Measurements from ENCODE around the gene UQCRC1.
"Not testable (repeated sequence)": the region's sequence is repeated elsewhere in the genome, so short reads cannot be mapped to it uniquely, and the experiment has no call there.

UQCRC1 gene

GRCh38 chr3:48553886-48554845, 55.3 kb downstream of the UQCRC1 start:
- DNase-seq (ENCODE audit: low spot score) = no peak

- no peak for DNase-seq (ENCODE audit: low spot score)
Measured at GRCh38 chr3:48553361-48553760, 56.1 kb downstream of the UQCRC1 start.

- no peak for DNase-seq (ENCODE audit: low spot score)
Measured at GRCh38 chr3:48552111-48552951, 57.1 kb downstream of the UQCRC1 start.

DNA sequence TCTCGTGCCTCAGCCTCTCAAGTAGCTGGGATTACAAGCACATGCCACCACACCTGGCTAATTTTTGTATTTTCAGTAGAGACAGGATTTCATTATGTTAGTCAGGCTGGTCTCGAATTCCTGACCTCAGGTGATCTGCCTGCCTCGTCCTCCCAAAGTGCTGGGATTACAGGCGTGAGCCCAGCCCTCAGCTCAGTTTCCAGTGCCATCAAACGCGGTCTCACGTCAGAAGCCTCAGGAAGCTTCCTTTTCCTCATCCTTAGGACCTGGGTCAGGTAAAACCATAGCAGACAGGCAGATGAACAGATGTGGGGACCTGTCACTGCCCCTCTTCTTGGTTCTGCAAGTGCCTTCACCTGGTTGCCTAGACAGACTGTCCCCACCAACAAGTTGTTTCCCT, 57.8 kb downstream of the UQCRC1 start:
- not testable (repeated sequence) for DNase-seq (ENCODE audit: low spot score)

Data from hematopoietic multipotent progenitor cell treated with erythropoietin and hydrocortisone succinate and interleukin-3 and kit ligand, for 17 days (in vitro differentiated cells).